ENCODE results near the gene NOL6. TPM values are rescaled to one million over a fixed set of nuclear protein-coding genes. Genes with fewer than 3 reads are reported as not detected.
A peak's percentile ranks its signal among the peaks of the same experiment; 100 is the strongest.

NOL6 gene
- total and polyA plus RNA-seq, 2 of the 13 experiments (the other 11 are each of a cell fraction or from before 2014, with no cell fraction given) = 17.0 to 30.2 TPM

DNA sequence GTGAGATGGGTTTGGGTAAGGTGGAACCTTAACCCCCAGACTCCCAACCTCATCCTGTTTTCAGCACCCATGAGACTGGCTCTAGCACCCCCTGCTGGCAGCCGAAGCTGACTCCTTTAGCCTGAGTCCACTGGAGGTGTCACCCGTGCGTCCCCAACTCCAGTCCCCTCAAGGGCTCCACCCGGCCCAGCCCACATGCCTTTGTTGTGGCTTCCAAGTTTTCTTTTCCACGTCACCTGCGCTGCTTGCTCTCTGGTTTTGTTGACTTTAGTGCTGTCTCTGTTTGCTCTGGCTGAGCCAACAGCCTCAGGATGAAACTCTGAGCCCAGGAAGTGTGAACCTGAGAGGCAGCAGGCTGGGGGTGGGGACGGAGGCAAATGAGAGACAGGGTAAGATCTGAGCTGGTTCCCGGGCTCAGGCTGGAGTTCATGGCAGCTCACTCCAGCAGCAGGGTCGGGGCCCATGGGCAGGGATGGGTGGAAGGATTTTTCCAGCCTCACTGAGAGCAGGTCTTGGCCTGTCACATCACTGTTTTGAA lies 58.2 kb downstream of the NOL6 start (continued):
- peak; percentile 78; the same call in 1 of the 2 replicates for TF ChIP-seq GATA4 (IDR thresholded peaks at IDR 0.05; ENCODE audit: borderline replicate concordance, low read depth)
- peak; percentile 94 for TF ChIP-seq ZNF614 (CRISPR knock-in tag; IDR thresholded peaks at IDR 0.05; ENCODE audit: borderline replicate concordance)
- TF ChIP-seq ZBTB3 (CRISPR knock-in tag; IDR thresholded peaks at IDR 0.05; ENCODE audit: borderline replicate concordance, low read depth) = peak; percentile 90; the same call in 1 of the 2 replicates
- TF ChIP-seq GABPB1 (CRISPR knock-in tag; IDR thresholded peaks at IDR 0.05) = peak; percentile 68
- TF ChIP-seq, protein P1, sequence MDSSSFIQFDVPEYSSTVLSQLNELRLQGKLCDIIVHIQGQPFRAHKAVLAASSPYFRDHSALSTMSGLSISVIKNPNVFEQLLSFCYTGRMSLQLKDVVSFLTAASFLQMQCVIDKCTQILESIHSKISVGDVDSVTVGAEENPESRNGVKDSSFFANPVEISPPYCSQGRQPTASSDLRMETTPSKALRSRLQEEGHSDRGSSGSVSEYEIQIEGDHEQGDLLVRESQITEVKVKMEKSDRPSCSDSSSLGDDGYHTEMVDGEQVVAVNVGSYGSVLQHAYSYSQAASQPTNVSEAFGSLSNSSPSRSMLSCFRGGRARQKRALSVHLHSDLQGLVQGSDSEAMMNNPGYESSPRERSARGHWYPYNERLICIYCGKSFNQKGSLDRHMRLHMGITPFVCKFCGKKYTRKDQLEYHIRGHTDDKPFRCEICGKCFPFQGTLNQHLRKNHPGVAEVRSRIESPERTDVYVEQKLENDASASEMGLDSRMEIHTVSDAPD (CRISPR knock-in tag; IDR thresholded peaks at IDR 0.05) = peak; percentile 70; the same call in 1 of the 2 replicates
- TF ChIP-seq ZNF292 (CRISPR knock-in tag; IDR thresholded peaks at IDR 0.05; ENCODE audit: borderline replicate concordance, low read depth) = peak; percentile 75; the same call in 1 of the 2 replicates
- no peak for TF ChIP-seq ZBTB1 (CRISPR knock-in tag; IDR thresholded peaks at IDR 0.05; ENCODE audit: borderline replicate concordance)
- TF ChIP-seq ZNF549 (CRISPR knock-in tag; IDR thresholded peaks at IDR 0.05) = no peak
- TF ChIP-seq JDP2 (CRISPR knock-in tag; IDR thresholded peaks at IDR 0.05; ENCODE audit: borderline replicate concordance) = peak; percentile 89; the same call in 1 of the 2 replicates
- no peak for TF ChIP-seq ZNF678 (CRISPR knock-in tag; IDR thresholded peaks at IDR 0.05)
- peak; percentile 86; the same call in 1 of the 2 replicates for TF ChIP-seq ZNF253 (CRISPR knock-in tag; IDR thresholded peaks at IDR 0.05; ENCODE audit: borderline replicate concordance)
- no peak for TF ChIP-seq SRF (IDR thresholded peaks at IDR 0.05; ENCODE audit: low read depth, low read length)
- TF ChIP-seq SP1 (IDR thresholded peaks at IDR 0.05) = no peak
- peak; percentile 72 for TF ChIP-seq SP1 (CRISPR knock-in tag; IDR thresholded peaks at IDR 0.05)
- TF ChIP-seq NFRKB (IDR thresholded peaks at IDR 0.05) = no peak
- peak; percentile 100 for TF ChIP-seq SP5 (CRISPR knock-in tag; IDR thresholded peaks at IDR 0.05; ENCODE audit: borderline replicate concordance, low read depth)
- TF ChIP-seq REL (CRISPR knock-in tag; conservative IDR thresholded peaks at IDR 0.05) = peak; percentile 87; the same call in 1 of the 2 replicates
- peak; percentile 85; the same call in 1 of the 2 replicates for TF ChIP-seq ZNF337 (CRISPR knock-in tag; IDR thresholded peaks at IDR 0.05; ENCODE audit: borderline replicate concordance, low read depth)
- TF ChIP-seq POLR2A (IDR thresholded peaks at IDR 0.05; ENCODE audit: insufficient read depth in 1 of 2, low read depth in 2 of 2, low read length in 2 of 2) = no peak
- TF ChIP-seq RFXANK (CRISPR knock-in tag; IDR thresholded peaks at IDR 0.05) = peak; percentile 80; the same call in 1 of the 2 replicates
- TF ChIP-seq FOSL1 (CRISPR knock-in tag; IDR thresholded peaks at IDR 0.05; ENCODE audit: borderline replicate concordance) = no peak; the same call in 1 of the 2 replicates
- TF ChIP-seq, protein P2, sequence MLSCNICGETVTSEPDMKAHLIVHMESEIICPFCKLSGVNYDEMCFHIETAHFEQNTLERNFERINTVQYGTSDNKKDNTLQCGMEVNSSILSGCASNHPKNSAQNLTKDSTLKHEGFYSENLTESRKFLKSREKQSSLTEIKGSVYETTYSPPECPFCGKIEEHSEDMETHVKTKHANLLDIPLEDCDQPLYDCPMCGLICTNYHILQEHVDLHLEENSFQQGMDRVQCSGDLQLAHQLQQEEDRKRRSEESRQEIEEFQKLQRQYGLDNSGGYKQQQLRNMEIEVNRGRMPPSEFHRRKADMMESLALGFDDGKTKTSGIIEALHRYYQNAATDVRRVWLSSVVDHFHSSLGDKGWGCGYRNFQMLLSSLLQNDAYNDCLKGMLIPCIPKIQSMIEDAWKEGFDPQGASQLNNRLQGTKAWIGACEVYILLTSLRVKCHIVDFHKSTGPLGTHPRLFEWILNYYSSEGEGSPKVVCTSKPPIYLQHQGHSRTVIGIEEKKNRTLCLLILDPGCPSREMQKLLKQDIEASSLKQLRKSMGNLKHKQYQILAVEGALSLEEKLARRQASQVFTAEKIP (CRISPR knock-in tag; IDR thresholded peaks at IDR 0.05; ENCODE audit: borderline replicate concordance) = no peak
- no peak for TF ChIP-seq MAFG (CRISPR knock-in tag; IDR thresholded peaks at IDR 0.05)
- TF ChIP-seq SIX1 (CRISPR knock-in tag; IDR thresholded peaks at IDR 0.05; ENCODE audit: borderline replicate concordance) = peak; percentile 94; the same call in 1 of the 2 replicates
- no peak for TF ChIP-seq ZNF674 (CRISPR knock-in tag; IDR thresholded peaks at IDR 0.05; ENCODE audit: low read depth)
- TF ChIP-seq ERF (CRISPR knock-in tag; IDR thresholded peaks at IDR 0.05) = peak; percentile 97
- peak; percentile 78; the same call in 1 of the 2 replicates for TF ChIP-seq ZNF547 (CRISPR knock-in tag; IDR thresholded peaks at IDR 0.05)

All from HepG2 (cell line).